CD4-positive, alpha-beta T cell treated with Interleukin-4 for 4 hours (primary cell): Measurements from ENCODE around the gene TUBA8.
"Not testable (repeated sequence)": the region's sequence is repeated elsewhere in the genome, so short reads cannot be mapped to it uniquely, and the experiment has no call there.

ENCODE experiments used
- DNase-seq: peaks from one replicate; pipeline ENCODE4 v3.0.0-alpha.2; 2020

TUBA8 gene

DNA sequence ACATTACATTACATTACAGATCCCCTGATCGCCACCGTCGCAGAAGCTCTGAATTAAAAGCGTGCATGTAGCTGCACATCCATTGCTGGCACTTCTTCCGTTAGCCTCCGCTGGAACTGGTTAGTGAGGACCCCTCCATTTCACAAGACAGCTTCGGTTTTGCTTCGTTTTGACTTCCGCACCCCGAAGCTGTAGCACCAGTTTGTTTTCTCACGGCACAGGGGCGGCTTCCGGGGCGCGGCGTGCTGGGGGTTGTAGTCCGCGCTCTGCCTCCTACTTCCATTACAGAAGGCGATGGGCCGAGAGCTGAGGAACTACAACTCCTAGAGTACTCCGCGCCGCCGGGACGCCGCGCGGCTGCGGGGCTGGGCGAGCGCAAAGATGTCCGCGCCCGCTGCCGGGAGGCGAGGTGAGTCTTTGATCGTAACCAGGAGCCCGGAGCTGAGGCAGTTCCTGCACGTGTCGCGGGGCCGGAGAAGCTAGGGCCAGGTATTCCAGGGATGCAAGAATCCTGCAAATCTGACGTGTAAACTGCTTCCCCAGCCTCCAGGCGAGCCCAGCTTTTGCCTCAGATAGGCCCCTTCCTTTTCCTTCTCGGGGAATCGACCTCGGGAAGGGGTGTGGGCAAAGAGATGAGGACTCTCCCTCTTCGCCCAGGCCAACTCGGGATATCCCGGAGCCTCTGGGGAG is 32.8 kb upstream of the TUBA8 start, which contains the start of gene PEX26:
Gene PEX26, plus strand, starts transcription at position 352 of the 690 bp plus-strand sequence. CDS start 387 bp downstream, outside the sequence.
- peak; percentile 94 for DNase-seq

DNA sequence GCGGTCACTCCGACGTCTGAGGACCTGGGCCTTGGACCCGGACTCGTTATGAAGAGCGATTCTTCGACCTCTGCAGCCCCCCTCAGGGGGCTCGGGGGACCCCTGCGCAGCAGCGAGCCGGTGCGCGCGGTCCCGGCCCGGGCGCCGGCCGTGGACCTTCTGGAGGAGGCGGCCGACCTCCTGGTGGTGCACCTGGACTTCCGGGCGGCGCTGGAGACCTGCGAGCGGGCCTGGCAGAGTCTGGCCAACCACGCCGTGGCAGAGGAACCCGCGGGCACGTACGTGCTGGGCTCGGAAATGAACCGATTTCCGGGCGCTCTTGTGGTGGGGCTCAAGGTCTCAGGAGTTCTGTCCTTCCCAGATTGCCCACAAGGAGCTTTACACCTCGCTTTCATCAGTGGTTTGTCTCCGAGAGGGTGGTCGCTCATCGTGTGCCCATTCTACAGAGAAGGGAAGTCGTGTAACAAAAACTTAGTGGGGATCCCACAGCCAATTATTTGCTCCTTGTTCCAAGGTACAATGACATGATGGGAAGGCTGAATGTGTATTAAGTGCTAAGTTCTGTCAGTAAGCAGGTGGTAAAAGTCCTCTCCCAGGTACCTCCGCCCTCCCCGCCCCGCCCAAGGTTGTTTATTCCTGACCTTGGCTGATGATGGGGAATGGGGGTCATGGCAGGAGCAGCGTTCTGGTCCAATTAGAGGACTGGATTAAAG is 32.1 kb upstream of the TUBA8 start:
- DNase-seq, result peak; percentile 19

DNA sequence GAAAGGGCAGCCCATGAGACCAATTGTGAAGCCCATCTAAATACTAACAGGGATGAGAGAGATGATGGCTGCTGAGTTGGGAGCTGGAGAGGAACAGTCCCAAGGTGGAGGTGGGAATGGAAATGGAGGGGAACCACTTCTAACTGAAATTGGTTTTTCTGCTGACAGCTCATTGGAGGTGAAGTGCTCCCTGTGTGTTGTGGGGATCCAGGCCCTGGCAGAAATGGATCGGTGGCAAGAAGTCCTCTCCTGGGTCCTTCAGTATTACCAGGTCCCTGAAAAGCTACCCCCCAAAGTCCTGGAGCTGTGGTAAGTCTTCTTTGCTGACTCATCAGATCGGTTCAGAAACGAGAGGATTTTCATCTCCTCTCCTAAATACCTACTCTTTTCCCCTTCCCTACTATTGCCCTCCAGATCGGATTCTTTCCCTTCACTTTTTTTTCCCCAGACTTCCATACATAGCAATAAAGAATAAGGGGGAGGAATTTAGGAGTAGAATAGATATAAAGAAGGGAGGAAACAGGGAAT is 30.8 kb upstream of the TUBA8 start:
- no peak for DNase-seq

DNA sequence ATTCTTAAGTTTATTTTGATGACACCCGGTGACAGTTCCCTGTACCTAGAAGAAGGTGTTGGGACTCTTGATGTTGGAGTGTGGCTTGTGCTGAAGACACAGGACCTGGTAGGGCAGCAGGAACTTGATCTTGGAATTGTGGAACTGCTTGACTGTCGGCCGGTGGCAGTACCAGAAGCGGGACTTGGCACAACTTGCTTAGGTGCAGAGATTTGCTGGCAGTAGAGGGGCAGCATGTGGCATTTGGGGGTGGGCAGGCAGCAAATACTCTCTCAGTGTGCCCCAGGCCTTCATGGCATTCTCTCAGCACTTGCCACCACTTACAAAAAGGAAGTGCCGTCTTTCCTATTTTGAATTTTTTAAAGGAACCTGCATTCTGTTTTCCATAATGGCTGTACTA is 29.2 kb upstream of the TUBA8 start:
- no peak for DNase-seq

DNA sequence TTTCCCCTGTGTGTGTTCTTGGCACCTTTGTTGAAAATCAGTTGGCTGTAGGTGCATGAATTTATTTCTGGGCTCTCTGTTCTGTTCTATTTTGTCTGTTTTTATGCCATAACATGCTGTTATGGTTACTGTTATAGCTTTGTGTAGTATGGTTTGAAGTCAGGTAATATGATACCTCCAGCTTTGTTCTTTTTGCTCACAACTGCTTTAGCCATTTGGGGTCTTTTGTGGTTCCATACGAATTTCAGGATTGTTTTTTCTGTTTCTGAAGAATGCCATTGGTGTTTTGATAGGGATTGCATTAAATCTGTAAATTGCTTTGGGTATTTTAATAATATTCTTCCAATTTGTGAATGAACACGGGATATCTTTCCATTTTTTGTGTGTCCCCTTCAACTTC is 28.1 kb upstream of the TUBA8 start:
- DNase-seq, result no peak

DNA sequence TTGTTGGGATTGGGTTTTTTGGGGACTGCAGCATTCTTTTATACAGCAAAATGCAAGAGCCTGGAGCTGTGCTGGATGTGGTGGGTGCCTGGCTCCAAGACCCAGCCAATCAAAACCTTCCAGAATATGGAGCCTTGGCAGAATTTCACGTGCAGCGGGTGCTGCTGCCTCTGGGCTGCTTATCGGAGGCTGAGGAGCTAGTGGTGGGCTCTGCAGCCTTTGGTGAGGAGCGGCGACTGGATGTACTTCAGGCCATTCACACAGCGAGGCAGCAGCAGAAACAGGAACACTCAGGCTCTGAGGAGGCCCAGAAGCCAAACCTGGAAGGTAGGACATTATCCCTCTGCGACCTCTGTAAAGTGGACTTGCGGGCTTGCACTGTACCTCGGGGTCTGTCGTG is 27.2 kb upstream of the TUBA8 start:
- no peak for DNase-seq

DNA sequence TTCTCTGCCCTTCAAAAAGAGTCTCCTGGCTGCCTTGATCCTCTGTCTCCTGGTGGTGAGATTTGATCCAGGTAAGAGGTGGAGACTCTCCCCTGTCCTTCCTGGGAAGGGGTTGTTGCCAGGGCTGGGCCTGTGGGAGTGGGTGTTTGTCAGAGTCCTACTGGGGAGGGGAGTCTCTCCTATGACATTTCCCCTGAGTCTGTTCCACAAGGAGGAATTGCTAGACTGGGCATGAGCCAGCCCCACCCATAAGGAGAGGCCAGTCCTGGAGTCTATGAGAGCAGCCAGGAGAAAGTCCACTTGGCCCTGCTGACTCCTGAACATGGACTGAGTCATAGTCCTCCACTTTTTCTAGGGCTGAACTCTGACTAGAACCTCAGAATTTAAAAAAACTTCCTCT is 25.4 kb upstream of the TUBA8 start:
- DNase-seq, result no peak

DNA sequence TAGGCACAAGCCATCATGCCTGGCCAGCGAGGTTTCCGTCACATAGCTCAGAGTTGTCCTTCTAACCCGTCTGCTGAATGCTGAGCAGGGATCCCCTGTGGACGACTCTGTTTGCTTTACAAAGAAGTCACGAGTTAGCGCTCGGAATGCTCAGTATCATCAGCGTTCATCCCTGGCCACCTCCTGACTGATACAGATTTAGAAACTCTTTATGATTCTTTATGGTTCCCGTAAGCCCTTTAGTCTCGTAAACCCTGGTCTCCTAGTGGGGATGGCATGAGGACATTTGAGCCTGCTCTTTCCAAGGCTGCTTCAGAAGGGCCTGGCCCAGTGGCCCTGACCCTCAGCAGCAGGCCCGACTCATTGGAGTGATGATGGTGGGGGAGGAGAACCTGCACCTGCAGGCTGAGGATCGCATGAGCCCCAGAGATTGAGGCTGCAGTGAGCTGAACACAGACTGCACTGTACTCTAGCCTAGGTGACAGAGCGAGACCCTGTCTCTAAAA is 23.2 kb upstream of the TUBA8 start:
- no peak for DNase-seq

DNA sequence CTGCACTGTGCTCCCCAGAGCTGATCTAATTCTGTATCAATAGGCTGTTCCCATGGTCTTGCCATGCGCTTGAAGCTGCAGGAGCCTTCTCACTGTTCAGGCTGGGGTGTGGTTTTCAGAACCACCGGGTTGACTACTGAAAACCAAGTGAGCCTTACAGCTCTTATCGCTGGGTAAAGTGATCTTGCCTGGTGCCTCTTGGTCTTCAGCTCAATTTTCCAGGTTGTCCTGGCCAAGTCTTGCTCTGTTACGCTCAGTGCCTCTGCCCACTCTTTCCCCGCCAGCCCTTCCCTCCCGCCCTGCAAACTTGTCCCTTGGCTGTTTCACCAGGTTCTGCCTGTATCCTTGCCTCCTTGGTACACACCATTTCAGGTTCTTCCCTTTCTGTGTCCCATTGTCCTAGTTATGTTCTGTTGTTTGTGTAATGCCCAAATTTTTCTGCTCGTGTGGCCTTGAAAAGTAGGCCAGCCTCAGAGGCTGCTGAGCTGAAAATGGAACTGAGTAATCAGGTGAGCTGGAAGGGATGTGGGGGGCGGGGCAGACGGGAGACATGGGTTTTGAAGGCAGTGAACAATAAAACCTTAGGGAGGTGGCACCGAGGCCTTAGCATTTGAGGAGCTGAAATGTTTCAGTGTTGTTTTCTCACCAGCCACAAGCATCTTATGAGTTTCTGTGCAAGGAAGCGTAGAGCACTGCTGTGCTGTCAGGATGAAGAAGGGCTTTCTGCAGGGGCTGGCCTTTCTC is 21.6 kb upstream of the TUBA8 start:
- peak; percentile 27 for DNase-seq

DNA sequence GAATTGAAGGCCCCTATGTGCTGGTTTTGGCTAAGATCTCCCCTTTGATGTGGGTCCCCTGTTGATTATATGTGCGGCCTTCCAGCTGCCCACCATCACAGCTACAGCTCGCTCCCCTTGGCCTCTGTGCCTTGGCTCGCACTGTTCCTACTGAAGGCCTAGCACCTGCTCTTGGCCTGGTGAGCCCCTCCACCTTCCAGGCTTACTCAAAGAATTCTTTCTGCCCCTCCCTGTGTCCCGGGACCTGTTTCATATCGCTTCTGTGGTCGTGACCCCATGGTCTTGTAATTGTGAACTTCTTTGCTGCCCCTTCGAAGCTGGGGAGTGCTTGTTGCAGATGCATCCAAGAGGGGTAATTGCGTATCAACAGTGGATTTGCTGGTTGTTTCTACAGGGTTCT is 20.3 kb upstream of the TUBA8 start:
- no peak for DNase-seq

DNA sequence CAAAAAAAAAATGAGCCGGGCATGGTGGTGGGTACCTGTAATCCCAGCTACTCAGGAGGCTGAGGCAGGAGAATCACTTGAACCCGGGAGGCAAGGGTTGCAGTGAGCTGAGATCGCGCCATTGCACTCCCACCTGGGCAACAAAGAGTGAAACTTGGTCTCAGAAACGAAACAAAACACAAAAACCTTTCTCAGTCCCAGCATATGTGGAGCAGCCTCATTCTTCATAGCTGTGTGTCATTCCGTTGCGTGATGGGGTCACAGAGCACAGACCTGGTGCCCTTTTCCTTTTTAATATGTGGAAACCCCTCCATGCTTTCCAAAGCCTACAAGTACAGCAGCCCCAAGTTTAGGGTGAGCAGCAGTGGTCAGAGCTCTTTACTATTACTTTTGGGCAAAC is 19.1 kb upstream of the TUBA8 start:
- DNase-seq, result no peak

DNA sequence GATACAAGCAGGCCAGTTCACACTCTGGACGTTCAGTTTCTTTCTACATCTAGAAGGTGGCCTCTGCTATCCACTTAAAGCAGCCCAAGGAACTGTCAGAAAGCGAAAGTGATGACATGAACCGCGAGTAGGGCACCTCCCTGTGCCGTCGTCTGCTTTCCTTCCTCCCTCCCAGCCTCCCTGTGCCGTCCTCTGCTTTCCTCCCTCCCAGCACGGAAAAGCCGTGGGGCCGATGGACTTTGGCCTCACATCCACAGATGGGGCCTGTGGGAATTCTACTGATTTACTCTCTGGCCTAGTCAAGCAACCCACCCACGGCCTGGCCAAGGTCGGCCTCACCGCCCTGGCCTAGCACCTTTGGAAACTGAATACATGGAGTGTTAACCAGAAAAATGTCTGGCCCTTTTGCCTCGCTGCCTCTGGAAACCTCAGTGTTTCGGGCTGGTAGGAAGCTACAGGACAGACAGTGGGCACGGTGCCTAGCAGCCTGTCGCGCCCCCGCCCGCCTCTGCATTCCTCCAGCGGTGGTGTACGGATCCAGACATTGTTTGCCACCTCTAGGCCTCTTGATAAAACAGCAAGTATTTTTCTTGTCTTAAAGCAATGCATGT is 18.6 kb upstream of the TUBA8 start:
- peak; percentile 38 for DNase-seq

DNA sequence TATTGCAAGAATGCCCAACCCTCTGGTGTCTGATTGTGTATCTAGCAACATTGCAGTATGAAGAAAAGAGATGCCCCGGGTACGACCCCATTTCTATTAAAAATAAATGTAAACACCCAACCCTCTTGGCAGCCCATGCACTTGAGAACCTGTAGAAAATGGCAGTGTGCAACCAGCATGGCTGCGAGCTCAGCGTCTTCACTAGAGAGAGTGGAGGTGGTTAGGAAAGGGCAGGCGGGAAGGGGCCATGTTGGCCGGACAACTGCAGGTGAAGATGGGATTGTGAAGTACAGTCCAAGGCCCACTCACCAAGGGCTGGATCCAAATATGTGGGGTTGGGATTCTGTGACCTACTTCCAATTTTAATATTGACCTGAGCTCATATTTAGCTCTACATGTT is 16.9 kb upstream of the TUBA8 start:
- DNase-seq, result no peak

DNA sequence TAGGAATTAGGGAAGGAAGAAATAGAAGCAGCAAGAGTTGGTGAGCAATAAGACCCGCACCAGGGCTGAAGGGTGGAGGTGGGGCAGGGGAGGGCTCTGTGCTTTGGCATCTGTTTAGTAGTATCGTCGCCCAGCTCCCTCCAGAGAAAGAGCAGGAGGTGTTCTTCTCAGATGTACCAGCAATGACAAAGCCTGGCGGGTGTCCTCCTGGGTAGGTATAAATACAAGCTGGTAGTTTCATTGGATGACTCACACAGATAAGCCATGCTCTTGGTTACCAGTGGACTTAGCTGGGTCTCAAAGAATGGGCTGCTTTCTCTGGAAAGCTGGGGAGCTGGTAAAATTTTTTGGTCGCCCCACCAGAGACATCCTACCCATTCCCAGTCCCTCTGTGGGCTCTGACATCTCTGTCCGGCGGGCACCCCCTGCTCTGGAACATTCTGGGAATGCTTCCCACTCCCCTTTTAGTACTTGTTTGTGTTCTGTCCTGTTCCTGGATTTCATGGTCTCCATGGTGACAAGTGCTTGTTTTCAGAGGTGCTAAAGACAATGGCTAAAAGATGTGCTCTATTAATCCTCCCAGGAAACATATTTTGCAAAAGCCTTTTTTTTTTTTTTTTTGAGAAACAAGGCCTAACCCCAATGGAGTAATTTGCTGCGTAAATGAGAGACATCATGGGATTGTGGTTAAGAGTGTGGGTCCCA is 15.4 kb upstream of the TUBA8 start:
- DNase-seq, result no peak

DNA sequence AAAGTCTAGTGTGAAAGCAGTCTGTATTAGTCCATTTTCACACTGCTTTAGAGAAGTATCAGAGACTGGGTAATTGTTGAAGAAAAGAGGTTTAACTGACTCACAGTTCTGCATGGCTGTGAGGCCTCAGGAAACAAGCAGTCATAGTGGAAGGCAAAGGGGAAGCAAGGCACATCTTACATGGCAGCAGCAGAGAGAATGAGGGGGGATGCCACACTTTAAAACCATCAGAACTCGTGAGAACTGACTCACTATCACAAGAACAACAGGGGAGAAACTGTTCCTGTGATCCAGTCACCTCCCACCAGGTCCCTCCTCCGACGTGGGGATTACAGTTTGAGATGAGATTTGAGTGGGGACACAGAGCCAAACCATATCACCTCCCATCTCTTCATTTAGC is 13.8 kb upstream of the TUBA8 start:
- no peak for DNase-seq

DNA sequence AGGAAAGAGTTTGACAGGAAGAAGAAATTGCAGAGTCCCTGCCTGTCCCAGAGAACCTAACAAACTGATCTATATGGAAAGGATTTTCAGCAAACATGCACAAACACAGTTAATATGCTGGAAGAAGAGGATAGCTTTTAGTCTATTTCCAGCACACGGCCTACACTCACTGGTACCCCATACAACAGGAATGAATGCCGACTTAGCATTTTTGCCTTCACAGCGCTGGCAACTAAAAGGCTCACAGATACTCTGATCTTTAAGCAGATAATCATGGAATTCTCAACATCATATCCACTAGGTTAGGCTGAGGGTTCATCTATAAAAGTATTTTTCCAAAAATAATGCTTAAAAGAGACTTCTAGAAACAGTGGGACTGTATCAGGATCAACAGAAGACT is 9.8 kb upstream of the TUBA8 start:
- no peak for DNase-seq

DNA sequence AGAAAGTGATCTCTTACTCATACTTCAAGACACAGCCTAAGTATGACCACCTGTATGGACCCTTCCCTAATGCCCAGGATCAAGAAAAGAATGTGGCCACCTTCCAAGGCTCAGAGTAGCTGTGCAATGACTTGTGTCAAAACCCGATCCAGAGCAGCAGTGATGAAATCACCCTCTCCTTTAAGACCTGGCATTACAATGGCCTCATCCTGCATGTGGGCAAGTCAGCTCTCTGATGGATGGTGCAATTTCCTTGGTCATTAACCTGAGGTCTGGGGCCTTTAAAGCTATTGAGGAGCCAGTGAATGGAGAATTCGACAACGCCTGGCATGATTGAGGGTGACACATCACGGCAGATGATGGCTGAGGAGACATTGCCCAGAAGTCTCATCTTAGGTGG is 9.1 kb upstream of the TUBA8 start:
- DNase-seq, result no peak

DNA sequence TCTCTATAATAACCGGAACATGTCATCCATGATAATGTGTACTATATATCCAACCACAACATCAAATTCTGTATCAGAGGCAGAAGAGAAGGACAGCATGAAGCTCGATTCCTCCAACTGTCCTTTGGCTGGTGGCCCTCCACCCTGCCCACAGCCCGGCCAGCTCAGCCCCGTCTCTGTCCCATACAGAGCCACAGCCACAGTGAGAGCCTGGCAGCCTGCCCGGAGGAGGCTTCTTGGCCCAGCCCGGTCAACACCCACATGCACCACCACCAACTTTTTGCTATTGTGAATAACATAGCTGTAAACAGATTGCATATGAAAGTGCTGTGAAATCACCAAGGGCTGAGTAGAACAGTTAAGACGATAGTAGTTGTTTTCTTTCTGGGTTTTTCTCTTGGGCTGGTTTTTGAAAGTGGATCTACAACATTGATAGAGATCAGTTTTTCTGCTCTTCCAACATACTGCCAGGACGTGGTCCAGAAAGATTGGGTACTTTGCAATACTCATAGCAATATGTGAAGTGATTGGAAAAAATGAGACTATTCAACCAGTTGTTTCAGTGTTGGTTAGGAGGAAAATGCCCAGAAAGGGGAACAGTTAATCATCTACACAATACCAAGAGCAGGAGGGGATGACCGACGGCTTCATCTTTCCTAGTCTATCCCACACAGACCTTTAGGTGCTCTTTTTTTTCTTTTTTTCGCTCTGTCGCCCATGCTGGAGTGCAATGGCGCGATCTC is 6.9 kb upstream of the TUBA8 start:
- no peak for DNase-seq

DNA sequence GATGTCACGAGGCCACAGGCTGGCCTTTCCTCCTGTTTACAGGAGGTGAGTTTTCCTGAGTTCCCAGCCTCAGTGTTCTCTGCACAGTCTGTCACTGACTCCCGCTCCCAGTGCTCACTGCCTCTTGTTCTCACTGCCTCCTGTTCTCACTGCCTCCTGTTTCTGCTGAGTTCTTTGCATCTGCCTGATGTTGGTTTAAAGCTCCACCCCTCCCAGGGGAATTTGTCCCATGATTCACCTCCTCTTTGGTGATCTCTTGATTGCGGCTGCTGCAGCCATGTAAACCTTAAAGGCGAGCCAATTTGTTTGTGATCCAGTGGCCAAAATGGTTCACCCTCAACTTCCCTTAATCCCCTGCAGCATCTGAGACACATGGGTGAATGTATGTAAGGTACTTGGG is 6.0 kb upstream of the TUBA8 start:
- no peak for DNase-seq

DNA sequence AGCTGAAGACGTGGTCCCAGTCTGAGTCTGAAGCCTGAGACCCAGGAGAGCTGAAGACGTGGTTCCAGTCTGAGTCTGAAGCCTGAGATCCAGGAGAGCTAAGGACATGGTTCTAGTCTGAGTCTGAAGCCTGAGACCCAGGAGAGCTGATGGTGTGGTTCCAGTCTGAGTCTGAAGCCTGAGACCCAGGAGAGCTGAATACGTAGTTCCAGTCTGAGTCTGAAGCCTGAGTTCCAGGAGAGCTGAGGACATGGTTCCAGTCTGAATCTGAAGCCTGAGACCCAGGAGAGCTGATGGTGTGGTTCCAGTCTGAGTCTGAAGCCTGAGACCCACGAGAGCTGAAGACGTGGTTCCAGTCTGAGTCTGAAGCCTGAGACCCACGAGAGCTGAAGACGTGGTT is 4.6 kb upstream of the TUBA8 start:
- not testable (repeated sequence) for DNase-seq

DNA sequence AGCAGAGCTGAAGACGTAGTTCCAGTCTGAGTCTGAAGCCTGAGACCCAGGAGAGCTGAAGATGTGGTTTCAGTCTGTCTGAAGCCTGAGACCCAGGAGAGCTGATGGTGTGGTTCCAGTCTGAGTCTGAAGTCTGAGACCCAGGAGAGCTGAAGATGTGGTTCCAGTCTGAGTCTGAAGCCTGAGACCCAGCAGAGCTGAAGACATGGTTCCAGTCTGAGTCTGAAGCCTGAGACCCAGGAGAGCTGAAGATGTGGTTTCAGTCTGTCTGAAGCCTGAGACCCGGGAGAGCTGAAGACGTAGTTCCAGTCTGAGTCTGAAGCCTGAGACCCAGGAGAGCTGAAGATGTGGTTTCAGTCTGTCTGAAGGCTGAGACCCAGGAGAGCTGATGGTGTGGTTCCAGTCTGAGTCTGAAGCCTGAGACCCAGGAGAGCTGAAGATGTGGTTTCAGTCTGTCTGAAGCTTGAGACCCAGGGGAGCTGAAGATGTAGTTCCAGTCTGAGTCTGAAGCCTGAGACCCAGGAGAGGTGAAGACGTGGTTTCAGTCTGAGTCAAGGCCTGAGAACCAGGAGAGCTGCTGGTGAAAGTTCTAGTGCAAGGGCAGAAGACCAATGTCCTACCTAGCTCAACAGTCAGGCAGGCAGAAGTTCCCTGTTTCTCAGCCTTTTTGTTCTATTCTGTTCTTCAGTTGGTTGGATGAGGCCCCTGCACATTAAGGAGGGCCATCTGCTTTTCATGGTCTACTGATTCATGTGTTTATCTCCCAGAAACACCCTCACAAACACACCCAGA is 3.9 kb upstream of the TUBA8 start:
- DNase-seq, result not testable (repeated sequence)
